ENCODE data around the gene MILR1.

MILR1 gene

GRCh38 chr17:64491034-64491860 lies 42.3 kb downstream of the MILR1 start:
- TF ChIP-seq EZH2 (IDR thresholded peaks at IDR 0.05; ENCODE audit: borderline replicate concordance, low read depth, low read length, severe bottlenecking): no peak
- TF ChIP-seq CTCF (IDR thresholded peaks at IDR 0.05; ENCODE audit: borderline replicate concordance, extremely low read depth, low read length, poor library complexity, severe bottlenecking): peak; percentile 71
- H3K4me3 ChIP-seq (ENCODE audit: low read depth in 1 of 2, low read length in 2 of 2): no peak overlapping the region
- H3K9ac ChIP-seq (ENCODE audit: low read depth, low read length): no peak overlapping the region
- ATAC-seq (ENCODE audit: insufficient read depth, low read depth) (peak; percentile 74), DNase-seq (peak; percentile 63)
- H3K79me2 ChIP-seq (ENCODE audit: insufficient read depth, low read length): peaks cover 33% of the 10 kb centered on the region
- no peak overlapping the region for H3K4me2 ChIP-seq (ENCODE audit: insufficient read depth, low read length)
- no peak overlapping the region for H2AFZ ChIP-seq (ENCODE audit: low read depth, low read length)
- no peaks in the 10 kb centered on the region; the same call in 1 of the 2 replicates for H4K20me1 ChIP-seq (ENCODE audit: insufficient read depth, low read length)
- H3K9me3 ChIP-seq (ENCODE audit: insufficient read depth, low read length, severe bottlenecking): no peaks in the 10 kb centered on the region
- no peaks in the 10 kb centered on the region for H3K27me3 ChIP-seq (ENCODE audit: insufficient read depth, low read length, poor library complexity)
- peaks cover 30% of the 10 kb centered on the region for H3K4me1 ChIP-seq (ENCODE audit: insufficient read depth, low read length)
- peaks cover 40% of the 10 kb centered on the region for H3K36me3 ChIP-seq (ENCODE audit: insufficient read depth, low read length)
- no peak overlapping the region for H3K27ac ChIP-seq (ENCODE audit: low read length)

GRCh38 chr17:64491994-64492393 lies 43.1 kb downstream of the MILR1 start:
- DNase-seq (no peak), ATAC-seq (ENCODE audit: insufficient read depth, low read depth) (no peak)
- Histone ChIP-seq H3K4me1 (ENCODE audit: insufficient read depth, low read length) (peaks cover 30% of the 10 kb centered on the region), H3K27me3 (ENCODE audit: insufficient read depth, low read length, poor library complexity) (no peaks in the 10 kb centered on the region), H3K79me2 (ENCODE audit: insufficient read depth, low read length) (peaks cover 39% of the 10 kb centered on the region), H3K36me3 (ENCODE audit: insufficient read depth, low read length) (peaks cover 40% of the 10 kb centered on the region), H3K4me3 (ENCODE audit: low read depth in 1 of 2, low read length in 2 of 2) (no peak overlapping the region), H3K4me2 (ENCODE audit: insufficient read depth, low read length) (no peak overlapping the region), H3K27ac (ENCODE audit: low read length) (no peak overlapping the region), H3K9me3 (ENCODE audit: insufficient read depth, low read length, severe bottlenecking) (no peaks in the 10 kb centered on the region), H3K9ac (ENCODE audit: low read depth, low read length) (no peak overlapping the region), H2AFZ (ENCODE audit: low read depth, low read length) (no peak overlapping the region), H4K20me1 (ENCODE audit: insufficient read depth, low read length) (no peaks in the 10 kb centered on the region; the same call in 1 of the 2 replicates)
- TF ChIP-seq EZH2 (IDR thresholded peaks at IDR 0.05; ENCODE audit: borderline replicate concordance, low read depth, low read length, severe bottlenecking): no peak
- no peak for TF ChIP-seq CTCF (IDR thresholded peaks at IDR 0.05; ENCODE audit: borderline replicate concordance, extremely low read depth, low read length, poor library complexity, severe bottlenecking)

GRCh38 chr17:64492481-64493109 lies 43.7 kb downstream of the MILR1 start:
- DNase-seq (no peak), ATAC-seq (ENCODE audit: insufficient read depth, low read depth) (no peak)
- Histone ChIP-seq H3K4me1 (ENCODE audit: insufficient read depth, low read length) (peaks cover 36% of the 10 kb centered on the region), H3K9me3 (ENCODE audit: insufficient read depth, low read length, severe bottlenecking) (no peaks in the 10 kb centered on the region), H3K4me3 (ENCODE audit: low read depth in 1 of 2, low read length in 2 of 2) (no peak overlapping the region), H2AFZ (ENCODE audit: low read depth, low read length) (no peak overlapping the region), H4K20me1 (ENCODE audit: insufficient read depth, low read length) (no peaks in the 10 kb centered on the region; the same call in 1 of the 2 replicates), H3K27me3 (ENCODE audit: insufficient read depth, low read length, poor library complexity) (no peaks in the 10 kb centered on the region), H3K79me2 (ENCODE audit: insufficient read depth, low read length) (peaks cover 39% of the 10 kb centered on the region), H3K27ac (ENCODE audit: low read length) (no peak overlapping the region), H3K36me3 (ENCODE audit: insufficient read depth, low read length) (peaks cover 41% of the 10 kb centered on the region), H3K9ac (ENCODE audit: low read depth, low read length) (no peak overlapping the region), H3K4me2 (ENCODE audit: insufficient read depth, low read length) (peak overlapping the region; percentile 14; the same call in 1 of the 2 replicates)
- TF ChIP-seq EZH2 (IDR thresholded peaks at IDR 0.05; ENCODE audit: borderline replicate concordance, low read depth, low read length, severe bottlenecking): no peak
- peak; percentile 57 for TF ChIP-seq CTCF (IDR thresholded peaks at IDR 0.05; ENCODE audit: borderline replicate concordance, extremely low read depth, low read length, poor library complexity, severe bottlenecking)
